ENCODE results near the gene CCN5. TPM values are rescaled to one million over a fixed set of nuclear protein-coding genes. Genes with fewer than 3 reads are reported as not detected.

CCN5 gene
- total RNA-seq, 1 experiment from 2014 or later = 0.26 TPM

DNA sequence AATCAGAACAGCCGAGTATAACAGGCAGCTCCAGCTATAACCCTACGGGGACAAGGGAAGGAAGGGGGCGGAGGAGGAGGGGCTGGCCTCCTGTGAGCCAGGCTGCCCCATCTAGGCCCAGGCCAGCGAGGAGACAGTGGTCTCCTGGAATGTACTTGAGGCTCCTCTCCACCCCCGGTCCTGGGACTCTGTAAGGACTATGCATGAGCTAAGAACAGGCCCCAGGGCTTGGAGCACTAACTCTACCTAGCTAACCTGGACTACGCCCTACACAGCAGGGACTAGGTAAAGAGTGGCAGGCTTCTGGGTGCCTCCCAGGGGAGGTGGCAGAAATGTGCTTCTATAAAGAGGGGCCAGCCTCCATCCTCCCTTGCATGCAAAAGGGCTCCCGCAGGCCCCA, 39.4 kb downstream of the CCN5 start:
- H3F3A ChIP-seq (ENCODE audit: low read length, unreplicated experiment) = no peaks in the 10 kb centered on the region
- H3K27me3 ChIP-seq (ENCODE audit: low read length) = peaks cover 15% of the 10 kb centered on the region
- no peak overlapping the region for H2AFZ ChIP-seq (ENCODE audit: low read length)
- no peaks in the 10 kb centered on the region for H3K9me2 ChIP-seq (replicated peaks; ENCODE audit: low read length)
- no peaks in the 10 kb centered on the region for H3K4me1 ChIP-seq (ENCODE audit: insufficient read depth, low read length)
- TF ChIP-seq EZH2phosphoT487 (IDR thresholded peaks at IDR 0.05; ENCODE audit: borderline replicate concordance, low read length) (no peak), EZH2 (IDR thresholded peaks at IDR 0.05; ENCODE audit: low read length, unreplicated experiment) (no peak)
- TF ChIP-seq, protein P1, sequence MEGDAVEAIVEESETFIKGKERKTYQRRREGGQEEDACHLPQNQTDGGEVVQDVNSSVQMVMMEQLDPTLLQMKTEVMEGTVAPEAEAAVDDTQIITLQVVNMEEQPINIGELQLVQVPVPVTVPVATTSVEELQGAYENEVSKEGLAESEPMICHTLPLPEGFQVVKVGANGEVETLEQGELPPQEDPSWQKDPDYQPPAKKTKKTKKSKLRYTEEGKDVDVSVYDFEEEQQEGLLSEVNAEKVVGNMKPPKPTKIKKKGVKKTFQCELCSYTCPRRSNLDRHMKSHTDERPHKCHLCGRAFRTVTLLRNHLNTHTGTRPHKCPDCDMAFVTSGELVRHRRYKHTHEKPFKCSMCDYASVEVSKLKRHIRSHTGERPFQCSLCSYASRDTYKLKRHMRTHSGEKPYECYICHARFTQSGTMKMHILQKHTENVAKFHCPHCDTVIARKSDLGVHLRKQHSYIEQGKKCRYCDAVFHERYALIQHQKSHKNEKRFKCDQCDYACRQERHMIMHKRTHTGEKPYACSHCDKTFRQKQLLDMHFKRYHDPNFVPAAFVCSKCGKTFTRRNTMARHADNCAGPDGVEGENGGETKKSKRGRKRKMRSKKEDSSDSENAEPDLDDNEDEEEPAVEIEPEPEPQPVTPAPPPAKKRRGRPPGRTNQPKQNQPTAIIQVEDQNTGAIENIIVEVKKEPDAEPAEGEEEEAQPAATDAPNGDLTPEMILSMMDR (conservative IDR thresholded peaks at IDR 0.05; ENCODE audit: low read depth, low read length) = no peak
- H3K4me2 ChIP-seq (ENCODE audit: low read length) = no peak overlapping the region
- ChIA-PET POLR2A (ENCODE audit: unreplicated experiment) (no interaction called here), CTCF (no interaction called here)
- H3K79me2 ChIP-seq (ENCODE audit: low read length) = no peaks in the 10 kb centered on the region
- H3K9ac ChIP-seq (ENCODE audit: low read length) = no peak overlapping the region
- no peak overlapping the region for H3K27ac ChIP-seq (ENCODE audit: low read length)
- no peaks in the 10 kb centered on the region for H3K9me3 ChIP-seq (ENCODE audit: low read length)
- intact Hi-C loops (cut with micrococcal nuclease) = no loop called here
- no peak for DNase-seq
- BruUV-seq (replicated peaks) = no TSS peak
- H4K20me1 ChIP-seq (ENCODE audit: low read length) = no peaks in the 10 kb centered on the region
- no peaks in the 10 kb centered on the region for H3K36me3 ChIP-seq (ENCODE audit: low read depth, low read length)
- peak; percentile 10; the same call in 1 of the 2 replicates for ATAC-seq
- H3K4me3 ChIP-seq (ENCODE audit: low read length) = no peak overlapping the region

DNA sequence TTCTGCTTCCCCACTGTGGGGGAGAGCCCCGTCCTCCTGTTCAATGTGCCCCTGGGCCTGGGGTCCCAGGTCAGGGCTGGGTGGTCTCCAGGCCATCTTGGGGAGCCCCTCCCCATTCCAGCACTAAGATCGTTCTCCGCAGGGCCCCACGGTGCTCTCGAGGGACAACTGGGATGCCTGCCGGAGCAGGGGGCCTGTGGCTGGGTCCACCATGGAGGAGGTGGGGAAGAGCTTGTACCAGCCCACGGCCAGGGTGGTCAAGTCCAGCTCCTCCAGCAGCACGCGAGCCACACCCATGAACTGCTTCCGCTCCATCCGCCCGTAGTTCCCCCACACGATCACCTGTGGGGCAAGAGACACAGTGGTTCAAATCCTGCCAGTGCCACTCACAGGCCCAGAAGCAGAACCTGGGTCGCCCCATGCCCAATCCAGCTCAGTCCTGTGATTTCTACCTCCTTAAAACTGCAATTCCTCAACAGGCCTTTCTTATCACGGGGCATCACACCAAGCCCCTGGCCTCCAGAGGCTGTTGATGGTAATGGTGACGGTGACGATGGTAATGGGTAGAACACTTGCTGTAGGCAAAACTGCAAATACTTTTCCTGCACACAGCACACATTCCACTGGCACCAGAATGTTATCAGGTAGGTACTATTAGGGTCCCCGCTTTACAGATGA, 41.0 kb downstream of the CCN5 start:
- Histone ChIP-seq H2AFZ (ENCODE audit: low read length) (no peak overlapping the region), H3K4me1 (ENCODE audit: insufficient read depth, low read length) (no peaks in the 10 kb centered on the region), H3K27me3 (ENCODE audit: low read length) (peaks cover 23% of the 10 kb centered on the region), H3K79me2 (ENCODE audit: low read length) (no peaks in the 10 kb centered on the region), H3K9me3 (ENCODE audit: low read length) (no peaks in the 10 kb centered on the region), H3K36me3 (ENCODE audit: low read depth, low read length) (no peaks in the 10 kb centered on the region), H3K4me3 (ENCODE audit: low read length) (no peak overlapping the region), H4K20me1 (ENCODE audit: low read length) (no peaks in the 10 kb centered on the region), H3K9me2 (replicated peaks; ENCODE audit: low read length) (no peaks in the 10 kb centered on the region), H3F3A (ENCODE audit: low read length, unreplicated experiment) (no peaks in the 10 kb centered on the region), H3K9ac (ENCODE audit: low read length) (no peak overlapping the region), H3K4me2 (ENCODE audit: low read length) (no peak overlapping the region), H3K27ac (ENCODE audit: low read length) (no peak overlapping the region)
- POLR2A ChIA-PET (ENCODE audit: unreplicated experiment) = no interaction called here
- no peak for DNase-seq
- CTCF ChIA-PET = no interaction called here
- BruUV-seq (replicated peaks) = no TSS peak
- ATAC-seq = no peak
- TF ChIP-seq EZH2 (IDR thresholded peaks at IDR 0.05; ENCODE audit: low read length, unreplicated experiment) (no peak), EZH2phosphoT487 (IDR thresholded peaks at IDR 0.05; ENCODE audit: borderline replicate concordance, low read length) (no peak)
- TF ChIP-seq, protein P1 (conservative IDR thresholded peaks at IDR 0.05; ENCODE audit: low read depth, low read length) = no peak
- intact Hi-C loops (cut with micrococcal nuclease) = no loop called here

DNA sequence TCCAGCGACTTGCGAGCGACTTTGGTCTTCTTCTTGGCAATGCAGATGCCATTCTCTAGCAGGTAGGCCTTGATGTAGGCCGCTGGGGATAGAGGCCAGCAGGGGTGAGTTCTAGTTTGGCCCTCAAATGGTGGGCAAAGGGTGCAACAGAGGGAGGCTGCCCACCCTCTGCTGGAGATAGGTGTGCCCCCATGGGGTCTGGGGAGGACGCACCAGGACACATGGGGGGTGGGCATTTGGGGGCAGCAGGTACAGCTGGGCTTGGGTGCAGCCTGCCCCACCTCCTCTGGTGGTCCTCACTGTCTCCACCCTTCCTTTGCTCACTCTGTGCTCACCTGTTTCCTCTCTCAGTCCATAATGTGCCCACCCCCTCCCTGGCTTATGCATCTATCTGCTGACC, 41.8 kb downstream of the CCN5 start:
- no peak overlapping the region for H3K4me2 ChIP-seq (ENCODE audit: low read length)
- intact Hi-C loops (cut with micrococcal nuclease) = no loop called here
- ATAC-seq (no peak), DNase-seq (no peak)
- H3K4me1 ChIP-seq (ENCODE audit: insufficient read depth, low read length) = no peaks in the 10 kb centered on the region
- TF ChIP-seq EZH2phosphoT487 (IDR thresholded peaks at IDR 0.05; ENCODE audit: borderline replicate concordance, low read length) = no peak
- H4K20me1 ChIP-seq (ENCODE audit: low read length) = no peaks in the 10 kb centered on the region
- ChIA-PET CTCF (no interaction called here), POLR2A (ENCODE audit: unreplicated experiment) (no interaction called here)
- no peak overlapping the region for H3K4me3 ChIP-seq (ENCODE audit: low read length)
- H3K27me3 ChIP-seq (ENCODE audit: low read length) = peaks cover 23% of the 10 kb centered on the region
- H3K79me2 ChIP-seq (ENCODE audit: low read length) = no peaks in the 10 kb centered on the region
- H3K9ac ChIP-seq (ENCODE audit: low read length) = no peak overlapping the region
- no peak overlapping the region for H2AFZ ChIP-seq (ENCODE audit: low read length)
- no TSS peak for BruUV-seq (replicated peaks)
- no peak overlapping the region for H3K27ac ChIP-seq (ENCODE audit: low read length)
- no peaks in the 10 kb centered on the region for H3F3A ChIP-seq (ENCODE audit: low read length, unreplicated experiment)
- H3K9me2 ChIP-seq (replicated peaks; ENCODE audit: low read length) = no peaks in the 10 kb centered on the region
- H3K36me3 ChIP-seq (ENCODE audit: low read depth, low read length) = no peaks in the 10 kb centered on the region
- H3K9me3 ChIP-seq (ENCODE audit: low read length) = no peaks in the 10 kb centered on the region
